HG03039 (cell line): ENCODE measurements around the gene PLCL2.
A peak's percentile ranks its signal among the peaks of the same experiment; 100 is the strongest.

Source experiments
- ATAC-seq: cut with Tn5 transposase; IDR thresholded peaks from one replicate; pipeline ENCODE4 v1.9.1; 2021; ENCODE audit warnings: mild to moderate bottlenecking, moderate library complexity; ENCODE audit not compliant: unreplicated experiment

The PLCL2 gene

DNA sequence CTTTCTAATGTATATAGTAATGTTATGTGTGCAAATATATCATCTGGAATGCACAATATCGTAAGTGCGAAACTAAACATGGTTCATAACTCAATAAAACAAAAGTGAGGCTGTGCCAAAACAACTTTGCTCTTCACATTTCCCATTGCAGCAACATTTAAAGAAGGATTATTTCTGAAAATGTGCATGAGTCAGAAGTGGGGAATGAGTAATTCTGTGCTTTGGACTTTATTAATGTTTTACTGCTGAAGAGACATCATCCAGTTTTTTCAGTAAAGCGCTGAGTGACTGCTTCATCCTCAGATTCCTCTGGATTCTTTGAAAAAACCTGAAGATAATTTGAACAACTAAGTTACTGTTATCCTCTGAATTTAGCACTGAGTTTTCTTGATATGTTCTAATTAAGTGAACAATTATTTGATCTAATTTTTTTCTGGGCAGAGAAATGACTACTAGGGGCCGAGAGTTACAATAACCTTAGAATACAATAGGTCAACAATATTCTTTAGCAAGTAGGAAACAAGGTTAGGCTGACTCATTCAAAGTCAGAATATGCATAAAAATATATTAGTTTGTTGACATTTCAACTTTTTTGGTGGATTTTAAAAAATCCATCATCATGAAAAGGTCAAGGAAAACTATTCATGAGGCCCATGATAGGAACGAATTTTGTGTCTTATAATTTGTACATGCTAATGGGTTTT lies 20.0 kb upstream of the PLCL2 start:
- ATAC-seq, result no peak

DNA sequence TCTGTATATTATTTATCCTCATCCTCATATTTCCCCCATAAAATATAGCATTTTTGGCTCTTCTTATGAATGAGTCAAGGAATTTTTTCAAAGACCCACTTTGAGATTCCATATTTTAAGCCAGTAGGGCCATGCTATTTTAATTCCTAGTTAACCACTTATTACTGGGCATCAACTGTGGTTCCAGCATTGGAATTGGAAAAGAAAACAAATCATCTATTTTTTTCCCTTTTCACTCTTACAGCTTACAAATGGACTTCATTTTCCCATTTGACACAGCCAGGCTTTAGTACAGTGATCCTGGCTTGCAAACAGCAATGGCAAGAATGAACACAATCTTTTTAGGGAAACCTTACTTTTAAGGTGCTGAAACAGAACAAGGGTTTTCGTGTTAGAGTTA lies 19.4 kb upstream of the PLCL2 start:
- no peak for ATAC-seq

GRCh38 chr3:16866571-16866970 lies 18.2 kb upstream of the PLCL2 start:
- no peak for ATAC-seq

DNA sequence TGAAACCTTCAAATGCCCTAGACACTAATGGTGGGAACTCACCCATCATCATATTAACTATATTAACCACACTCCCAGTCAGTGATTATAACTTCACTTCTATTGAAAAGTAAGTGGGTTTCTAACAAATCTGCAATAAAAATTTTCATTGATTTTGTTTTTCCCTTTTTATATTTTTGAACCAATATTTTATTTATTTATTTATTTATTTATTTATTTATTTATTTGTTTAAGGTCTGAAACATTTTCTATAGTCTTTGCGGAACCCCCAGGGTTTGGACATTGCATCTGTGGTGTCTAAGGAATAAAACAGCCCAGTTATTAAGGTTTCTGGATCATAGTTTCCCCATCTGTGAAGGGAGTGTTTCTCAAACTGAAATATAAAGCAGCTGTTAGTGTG lies 16.2 kb upstream of the PLCL2 start:
- ATAC-seq, result no peak

DNA sequence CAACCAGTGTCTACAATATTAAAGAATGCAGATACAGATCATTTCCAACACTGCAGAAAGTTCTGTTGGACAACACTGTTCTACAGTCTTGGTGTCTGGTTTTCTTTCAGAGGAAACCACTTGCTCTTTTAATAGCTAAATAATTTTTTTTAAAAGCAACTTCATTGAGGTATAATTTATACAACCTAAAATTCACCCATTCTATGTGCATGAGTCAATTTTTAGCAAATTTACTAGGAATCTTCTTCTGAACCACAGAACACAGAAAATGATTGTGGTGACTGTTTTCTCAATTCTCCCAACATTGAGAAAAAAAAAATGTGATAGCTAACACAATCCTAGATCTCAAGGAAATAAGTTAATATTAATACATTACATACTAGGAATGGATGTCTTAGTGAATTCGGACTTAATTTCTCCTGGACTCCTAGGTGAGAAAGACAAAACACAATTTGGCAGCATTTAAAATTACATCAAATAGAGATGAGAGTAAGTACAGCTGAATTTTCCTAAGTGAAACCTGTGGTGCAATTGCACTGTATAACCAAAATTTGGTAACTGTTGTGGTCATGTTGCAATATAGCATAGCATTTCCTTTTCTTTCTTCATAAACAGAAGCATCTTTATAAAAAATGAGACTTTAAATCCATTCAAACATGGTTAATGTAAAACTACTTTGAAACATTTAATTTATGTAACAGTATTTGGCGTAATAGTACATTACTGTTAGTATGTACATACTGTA lies 15.3 kb upstream of the PLCL2 start:
- no peak for ATAC-seq

- no peak for ATAC-seq
These were observed 12.6 kb upstream of the PLCL2 start for GRCh38 chr3:16871915-16872842.

DNA sequence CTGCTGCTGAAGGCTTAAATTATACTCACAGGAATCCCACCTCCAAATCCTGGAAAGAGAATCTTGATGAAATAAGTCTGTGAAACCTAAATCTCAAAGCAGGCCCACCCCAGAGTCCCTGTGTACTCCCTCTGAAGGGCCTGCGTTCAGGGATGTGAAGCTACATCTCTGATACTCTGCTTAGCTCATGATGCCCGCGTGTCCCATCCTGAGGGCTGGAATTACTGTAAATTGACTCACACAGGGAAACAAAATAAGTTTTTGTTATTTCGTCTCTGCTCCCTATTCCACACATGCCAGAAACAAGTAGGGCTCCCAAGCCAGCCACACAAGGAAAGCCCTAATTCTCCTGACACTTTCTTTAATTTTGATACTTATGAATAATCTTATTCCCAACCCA lies 10.9 kb upstream of the PLCL2 start:
- ATAC-seq, result no peak

DNA sequence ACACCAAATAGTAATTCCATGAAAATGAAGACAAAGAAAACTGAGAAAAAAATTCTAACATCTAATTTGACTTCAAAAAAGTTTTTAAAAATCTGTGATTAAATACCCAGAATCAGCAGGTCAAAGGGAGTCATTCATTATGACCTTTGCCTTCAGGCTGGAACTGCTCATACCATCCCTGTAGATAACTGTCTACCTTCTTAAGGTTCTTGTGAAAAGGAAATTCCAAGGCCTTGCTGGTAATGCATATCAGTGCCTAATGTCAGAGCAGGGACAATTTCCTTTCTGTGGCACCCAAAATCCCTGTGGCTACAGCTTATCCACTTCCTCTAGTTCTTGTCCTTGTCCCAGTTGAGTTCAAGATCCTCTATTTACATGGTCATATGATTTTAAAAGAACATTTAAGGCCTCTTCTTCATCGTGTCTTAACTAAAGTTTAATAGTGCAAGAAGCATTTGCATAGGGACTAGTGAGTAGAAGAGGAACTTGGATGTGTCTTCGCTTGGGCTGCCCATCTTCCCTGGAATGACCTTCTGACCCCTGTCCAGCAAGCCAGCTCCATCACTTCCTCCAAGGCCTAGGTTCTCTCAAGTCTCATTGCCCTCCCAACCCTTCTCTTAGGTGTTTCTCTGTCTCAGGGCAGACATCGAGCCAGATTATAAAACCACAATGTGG lies 8.7 kb upstream of the PLCL2 start:
- no peak for ATAC-seq

GRCh38 chr3:16877505-16877904 lies 7.2 kb upstream of the PLCL2 start:
- ATAC-seq, result no peak

- ATAC-seq, result no peak
These were observed 6.8 kb upstream of the PLCL2 start for GRCh38 chr3:16877911-16878310.

GRCh38 chr3:16881896-16882630 lies 2.7 kb upstream of the PLCL2 start:
- ATAC-seq, result no peak

DNA sequence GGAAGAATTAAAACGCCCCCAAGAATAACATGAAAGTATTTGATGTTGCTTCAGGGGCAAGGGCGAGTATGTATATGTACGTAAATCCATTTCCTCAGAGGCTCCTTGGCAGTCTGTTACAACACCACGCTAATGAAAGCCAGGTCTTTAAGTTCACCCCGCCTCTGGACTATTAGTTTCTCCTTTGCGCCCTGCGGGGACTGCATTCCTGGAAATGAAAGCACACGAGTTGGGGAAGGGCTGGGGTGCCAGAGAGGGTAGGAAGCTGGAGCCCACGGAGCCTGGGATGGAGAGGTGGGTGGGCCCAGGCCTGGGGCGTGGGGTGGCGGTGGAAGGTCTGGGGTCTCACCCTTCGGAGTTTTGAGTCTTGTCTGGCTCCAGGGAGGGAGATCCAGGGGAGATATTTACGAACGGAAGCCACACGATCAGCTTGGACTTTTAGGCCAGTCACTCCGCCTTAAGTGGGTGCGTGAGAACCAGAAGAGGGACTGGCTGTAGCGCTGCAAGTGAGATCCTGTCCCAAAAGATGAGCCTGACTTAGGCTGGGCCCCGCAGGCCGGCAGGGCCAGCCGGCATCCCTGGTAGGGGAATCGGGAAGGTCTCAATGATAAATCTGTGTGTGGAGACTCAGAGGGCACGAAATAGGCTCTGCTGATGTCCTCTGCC lies 1.6 kb upstream of the PLCL2 start:
- ATAC-seq, result no peak

GRCh38 chr3:16883723-16884083 lies 1.1 kb upstream of the PLCL2 start:
- no peak for ATAC-seq

DNA sequence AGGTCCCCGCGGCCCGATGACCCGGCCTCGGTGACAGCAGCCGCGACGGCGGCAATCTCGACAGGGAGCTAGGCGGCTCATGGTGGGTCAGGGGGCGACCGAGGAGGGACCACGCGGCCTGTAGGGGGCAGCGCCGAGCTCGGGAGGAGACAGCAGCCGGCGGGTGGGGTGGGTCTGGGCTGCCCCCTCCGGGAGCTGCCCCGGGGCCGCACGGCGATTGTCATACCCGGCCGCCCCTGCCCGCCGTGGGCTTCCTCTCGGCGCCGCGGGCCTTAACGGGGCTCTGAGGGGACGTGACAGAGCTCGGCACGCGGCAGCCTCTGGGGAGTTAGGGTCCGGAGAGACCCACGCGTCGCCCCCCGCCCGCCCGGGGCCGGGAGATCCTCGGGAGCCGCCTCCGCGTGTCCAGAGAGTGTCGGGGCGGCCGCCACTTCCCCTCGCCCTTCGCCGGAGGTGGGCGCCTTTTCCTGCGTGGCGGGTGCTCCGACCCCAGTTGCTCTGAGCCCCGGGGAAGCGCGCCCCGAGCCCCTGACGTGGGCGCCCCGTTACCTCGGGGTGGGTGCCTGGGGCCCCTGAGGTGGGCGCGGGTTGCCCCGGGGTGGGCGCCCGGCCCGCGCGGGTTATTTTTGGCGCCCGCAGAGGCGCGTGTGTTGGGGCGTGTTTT lies 539 bp upstream of the PLCL2 start:
- peak; percentile 44 for ATAC-seq

GRCh38 chr3:16885593-16886302 lies 993 bp downstream of the PLCL2 start:
- ATAC-seq, result peak; percentile 28

DNA sequence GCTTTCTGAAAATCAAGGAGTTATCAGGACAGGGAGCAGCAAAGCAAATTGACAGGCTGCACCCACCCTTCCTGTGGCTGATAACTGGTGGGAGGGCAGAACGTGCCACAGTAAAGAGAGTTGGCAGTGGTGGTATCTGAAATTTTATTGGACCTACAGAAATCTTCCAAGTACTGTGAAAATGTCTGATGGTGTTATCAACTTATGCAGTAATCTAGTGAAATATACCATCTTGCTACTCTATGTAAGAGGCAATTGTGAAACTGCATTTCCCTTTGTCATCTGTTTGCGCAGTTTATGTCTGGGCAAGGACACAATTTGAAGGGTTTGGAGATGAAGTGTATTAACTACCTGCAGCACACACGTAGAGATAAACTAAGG lies 1.5 kb downstream of the PLCL2 start:
- ATAC-seq, result no peak

DNA sequence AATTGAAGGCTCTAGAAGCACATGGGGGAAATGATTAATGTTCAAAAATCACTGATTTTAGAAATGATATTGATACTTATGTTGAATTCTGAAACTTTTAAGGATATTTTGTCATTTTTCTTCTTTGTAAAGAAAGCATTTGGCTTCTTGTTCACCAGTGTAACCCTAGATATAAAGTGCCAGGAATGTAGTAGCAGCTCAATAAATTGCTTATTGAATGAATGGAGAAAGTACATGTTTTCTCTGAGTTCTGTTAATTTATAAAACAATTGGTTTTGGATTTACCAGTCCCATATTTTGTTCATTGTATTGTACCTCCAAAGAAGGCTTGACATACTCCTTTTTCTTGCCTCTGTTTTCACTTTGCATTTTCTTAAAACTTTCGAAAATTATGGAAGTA lies 2.4 kb downstream of the PLCL2 start:
- ATAC-seq, result no peak

DNA sequence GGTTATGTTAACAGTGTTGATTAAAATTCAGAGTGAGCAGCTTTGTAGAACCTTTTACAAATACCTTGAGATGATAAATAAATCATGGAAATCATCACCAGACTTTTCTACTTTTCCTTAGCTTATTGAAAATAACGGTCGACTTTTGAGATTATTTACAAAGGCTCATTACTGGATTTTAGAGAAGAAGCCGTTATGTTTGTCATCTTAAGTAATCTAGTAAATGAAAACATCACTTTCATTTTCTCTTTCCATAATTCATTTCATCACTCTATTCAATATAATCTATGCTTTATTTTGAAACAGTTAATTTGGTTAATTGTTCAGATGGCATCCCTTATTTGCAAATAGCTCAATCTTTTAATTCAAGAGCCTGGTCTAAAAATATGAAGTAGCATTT lies 3.6 kb downstream of the PLCL2 start:
- no peak for ATAC-seq
